ENCODE measurements around the gene VMAC. TPM values are rescaled to one million over a fixed set of nuclear protein-coding genes. Genes with fewer than 3 reads are reported as not detected.

Gene VMAC
- total and polyA plus RNA-seq, 2 of the 8 experiments (the other 6 are each of a cell fraction or from before 2014, with no cell fraction given): 1.3 to 2.2 TPM

GRCh38 chr19:5934774-5935472 is 30.3 kb downstream of the VMAC start:
- Histone ChIP-seq H3K9ac (replicated peaks in 1 of 4; ENCODE audit: extremely low read depth in 1 of 4, low read depth in 3 of 4, low read length in 3 of 4) (no peak overlapping the region), H3K79me2 (ENCODE audit: control insufficient read depth in 1 of 2, insufficient read depth in 2 of 2, low read length in 2 of 2) (peaks cover 0 to 8% of the 10 kb centered on the region in 2 experiments; a peak in 1 of 4 replicates), H2AFZ (ENCODE audit: low read length) (no peak overlapping the region), H4K20me1 (replicated peaks in 1 of 2; ENCODE audit: control insufficient read depth in 1 of 2, insufficient read depth in 2 of 2, low read length in 2 of 2) (peaks cover 8 to 18% of the 10 kb centered on the region in 2 experiments), H3K23me2 (ENCODE audit: low read depth, low read length) (no peaks in the 10 kb centered on the region), H3K79me1 (ENCODE audit: low read depth, low read length) (peaks cover 15% of the 10 kb centered on the region), H2AK5ac (ENCODE audit: low read depth, low read length) (no peak overlapping the region), H2BK20ac (ENCODE audit: low read length) (no peak overlapping the region), H2BK12ac (ENCODE audit: low read depth, low read length) (no peak overlapping the region), H3K36me3 (ENCODE audit: control insufficient read depth in 2 of 4, insufficient read depth in 4 of 4, low read length in 3 of 4) (peaks cover 2 to 22% (median 10%) of the 10 kb centered on the region in 4 experiments; a peak in 6 of 8 replicates), H3K27me3 (replicated peaks in 1 of 4; ENCODE audit: control insufficient read depth in 3 of 4, extremely low read depth in 1 of 4, insufficient read depth in 3 of 4, low read length in 3 of 4) (no peaks in the 10 kb centered on the region), H4K8ac (ENCODE audit: extremely low read depth, insufficient read depth, low read length) (no peak overlapping the region), H3K4me1 (replicated peaks in 1 of 4; ENCODE audit: control insufficient read depth in 3 of 4, insufficient read depth in 4 of 4, low read length in 3 of 4) (no peaks in the 10 kb centered on the region), H3K18ac (ENCODE audit: extremely low read depth, low read length) (no peak overlapping the region), H3K27ac (ENCODE audit: low read depth, low read length) (no peak overlapping the region), H4K5ac (ENCODE audit: insufficient read length, low read depth, low read length) (no peak overlapping the region), H4K91ac (replicated peaks; ENCODE audit: insufficient read length, low read length) (no peak overlapping the region), H3K23ac (ENCODE audit: insufficient read length) (no peak overlapping the region), H2BK5ac (ENCODE audit: low read depth, low read length) (no peak overlapping the region), H2BK120ac (replicated peaks; ENCODE audit: low read depth, low read length) (no peak overlapping the region), H3K14ac (ENCODE audit: insufficient read length) (no peak overlapping the region), H3K4me2 (ENCODE audit: insufficient read depth in 1 of 2, low read depth in 2 of 2, low read length in 2 of 2) (no peak overlapping the region), H2BK15ac (ENCODE audit: low read length) (no peak overlapping the region), H3K4me3 (ENCODE audit: extremely low read depth in 1 of 4, insufficient read depth in 2 of 4, low read depth in 3 of 4, low read length in 4 of 4) (no peak overlapping the region), H3K4ac (replicated peaks; ENCODE audit: insufficient read length, low read depth, low read length) (no peak overlapping the region), H3K56ac (replicated peaks; ENCODE audit: insufficient read length, low read depth, low read length) (no peak overlapping the region), H3K9me3 (ENCODE audit: insufficient read depth in 2 of 2, low read depth in 1 of 2, low read length in 1 of 2) (no peaks in the 10 kb centered on the region)
- 90% methylated on average over 16 of the region's 16 CpGs; no CpG with 5 or more reads in 1 of the 2 experiments for WGBS, 2 experiments (ENCODE audit: extremely low coverage in 1 of 2, insufficient coverage in 1 of 2, insufficient read length in 1 of 2, insufficient replicate concordance in 2 of 2, low coverage in 1 of 2, low lambda C conversion rate in 2 of 2, missing lambda C conversion rate in 1 of 2)
- no peak for FAIRE-seq
- no peak for TF ChIP-seq BRCA1 (IDR thresholded peaks at IDR 0.05; ENCODE audit: low read depth, low read length)
- no peak for TF ChIP-seq SP1 (IDR thresholded peaks at IDR 0.05; ENCODE audit: low read depth, low read length)
- no peak for TF ChIP-seq SP4 (IDR thresholded peaks at IDR 0.05; ENCODE audit: low read length)
- no peak for TF ChIP-seq CTBP2 (IDR thresholded peaks at IDR 0.05; ENCODE audit: borderline replicate concordance, insufficient read depth, insufficient read length, low read length)
- ChIA-PET CTCF (ENCODE audit: partially characterized antibody) (interaction anchor here (0.7 to 4.2 kb wide), 7 partner anchors 9 to 108 kb away, joined by 3 to 11 read pairs (median 5); no protein-coding TSS in a partner anchor), POLR2A (ENCODE audit: partially characterized antibody) (interaction anchor here (1.2 kb wide), 1 partner anchor 20 kb away, joined by 3 read pairs; no protein-coding TSS in a partner anchor)
- no peak for DNase-seq (ENCODE audit: low read depth in 1 of 2, low spot score in 2 of 2)
